ENCODE results near the gene KLK13. TPM values are rescaled to one million over a fixed set of nuclear protein-coding genes. Genes with fewer than 3 reads are reported as not detected.

KLK13 gene
- total RNA-seq, 1 donor from 2014 or later = not detected

DNA sequence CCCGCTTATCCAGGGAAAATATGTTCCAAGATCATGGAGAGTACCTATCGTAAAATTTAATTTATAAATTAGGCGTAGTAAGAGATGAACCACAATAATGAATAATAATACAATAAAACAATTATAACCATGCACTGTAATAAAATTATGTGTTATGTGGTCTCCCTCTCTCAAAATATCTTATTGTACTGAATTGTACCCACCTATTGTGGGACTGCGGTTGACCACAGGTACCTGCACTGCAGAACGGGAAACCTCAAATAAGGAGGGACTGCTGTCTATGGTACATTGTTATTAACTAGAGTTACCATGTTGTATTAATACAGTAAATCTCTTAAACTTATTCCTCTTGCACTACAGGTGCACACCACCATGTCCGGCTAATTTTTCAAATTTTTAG, 24.7 kb downstream of the KLK13 start:
- Histone ChIP-seq H3K27ac (replicated peaks) (no peak overlapping the region), H3K4me3 (no peak overlapping the region), H3K9me3 (replicated peaks) (no peaks in the 10 kb centered on the region), H3K4me1 (no peaks in the 10 kb centered on the region), H3K36me3 (no peaks in the 10 kb centered on the region), H3K27me3 (ENCODE audit: low read depth) (peaks cover 11% of the 10 kb centered on the region)
- no peak for DNase-seq
- TF ChIP-seq, protein P1, sequence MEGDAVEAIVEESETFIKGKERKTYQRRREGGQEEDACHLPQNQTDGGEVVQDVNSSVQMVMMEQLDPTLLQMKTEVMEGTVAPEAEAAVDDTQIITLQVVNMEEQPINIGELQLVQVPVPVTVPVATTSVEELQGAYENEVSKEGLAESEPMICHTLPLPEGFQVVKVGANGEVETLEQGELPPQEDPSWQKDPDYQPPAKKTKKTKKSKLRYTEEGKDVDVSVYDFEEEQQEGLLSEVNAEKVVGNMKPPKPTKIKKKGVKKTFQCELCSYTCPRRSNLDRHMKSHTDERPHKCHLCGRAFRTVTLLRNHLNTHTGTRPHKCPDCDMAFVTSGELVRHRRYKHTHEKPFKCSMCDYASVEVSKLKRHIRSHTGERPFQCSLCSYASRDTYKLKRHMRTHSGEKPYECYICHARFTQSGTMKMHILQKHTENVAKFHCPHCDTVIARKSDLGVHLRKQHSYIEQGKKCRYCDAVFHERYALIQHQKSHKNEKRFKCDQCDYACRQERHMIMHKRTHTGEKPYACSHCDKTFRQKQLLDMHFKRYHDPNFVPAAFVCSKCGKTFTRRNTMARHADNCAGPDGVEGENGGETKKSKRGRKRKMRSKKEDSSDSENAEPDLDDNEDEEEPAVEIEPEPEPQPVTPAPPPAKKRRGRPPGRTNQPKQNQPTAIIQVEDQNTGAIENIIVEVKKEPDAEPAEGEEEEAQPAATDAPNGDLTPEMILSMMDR (IDR thresholded peaks at IDR 0.05; ENCODE audit: borderline replicate concordance) = no peak
- intact Hi-C loops (cut with micrococcal nuclease) = no loop called here

DNA sequence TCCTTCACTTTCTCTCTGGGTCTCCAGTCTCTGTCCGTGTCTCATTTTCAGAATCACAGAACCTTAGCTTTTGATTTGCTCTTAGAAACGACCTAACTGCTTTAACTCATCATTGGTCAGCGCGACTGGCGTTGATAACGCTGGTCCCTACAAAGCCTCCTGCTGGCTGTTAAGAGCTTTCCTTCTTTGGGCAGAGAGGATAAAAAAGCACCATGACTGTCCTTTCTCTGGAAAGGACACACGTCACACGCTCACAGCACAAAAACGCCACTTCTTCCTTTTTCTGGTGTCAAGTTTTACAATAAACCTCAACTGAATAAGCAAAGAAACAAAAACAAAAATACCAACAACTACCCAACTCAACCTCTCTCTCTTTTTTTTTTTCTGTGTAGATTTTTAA, 28.4 kb downstream of the KLK13 start:
- Histone ChIP-seq H3K36me3 (no peaks in the 10 kb centered on the region), H3K4me3 (no peak overlapping the region), H3K27me3 (ENCODE audit: low read depth) (peaks cover 45% of the 10 kb centered on the region), H3K4me1 (no peaks in the 10 kb centered on the region), H3K9me3 (replicated peaks) (no peaks in the 10 kb centered on the region), H3K27ac (replicated peaks) (no peak overlapping the region)
- TF ChIP-seq, protein P1 (IDR thresholded peaks at IDR 0.05; ENCODE audit: borderline replicate concordance) = no peak
- intact Hi-C loops (cut with micrococcal nuclease) = no loop called here
- DNase-seq = no peak

DNA sequence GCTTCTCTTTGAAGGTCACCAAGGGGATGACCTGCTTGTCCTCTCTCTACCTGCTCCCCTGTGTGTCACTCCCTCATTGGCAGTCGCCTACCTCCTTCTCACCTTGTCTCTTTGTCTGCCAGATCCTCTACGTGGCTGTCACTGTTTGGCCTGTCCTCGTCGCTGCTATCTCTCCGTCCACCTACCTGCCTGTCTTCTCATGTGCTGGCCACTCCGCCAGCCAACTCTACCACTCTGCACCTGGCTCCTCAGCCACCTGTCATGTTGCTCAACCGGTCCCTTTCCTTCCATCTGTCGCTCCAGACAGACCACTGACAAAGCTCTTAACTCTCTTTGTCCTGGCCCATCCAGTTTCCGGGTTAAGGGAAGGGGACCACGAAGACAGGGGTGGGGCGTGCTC, 30.2 kb downstream of the KLK13 start, which contains the start of gene KLK12:
TSS of gene KLK12 (minus strand) at position 299 of the 400 bp plus-strand sequence. CDS start 381 bp downstream, outside the sequence.
- TF ChIP-seq, protein P1 (IDR thresholded peaks at IDR 0.05; ENCODE audit: borderline replicate concordance) = no peak
- DNase-seq = no peak
- Histone ChIP-seq H3K9me3 (replicated peaks) (no peaks in the 10 kb centered on the region), H3K4me3 (no peak within 1 kb of the TSS), H3K36me3 (no peaks in the 10 kb centered on the region), H3K27ac (replicated peaks) (no peak within 1 kb of the TSS), H3K27me3 (ENCODE audit: low read depth) (peaks cover 63% of the 10 kb centered on the region), H3K4me1 (no peaks in the 10 kb centered on the region)
- intact Hi-C loops (cut with micrococcal nuclease) = no loop called here

DNA sequence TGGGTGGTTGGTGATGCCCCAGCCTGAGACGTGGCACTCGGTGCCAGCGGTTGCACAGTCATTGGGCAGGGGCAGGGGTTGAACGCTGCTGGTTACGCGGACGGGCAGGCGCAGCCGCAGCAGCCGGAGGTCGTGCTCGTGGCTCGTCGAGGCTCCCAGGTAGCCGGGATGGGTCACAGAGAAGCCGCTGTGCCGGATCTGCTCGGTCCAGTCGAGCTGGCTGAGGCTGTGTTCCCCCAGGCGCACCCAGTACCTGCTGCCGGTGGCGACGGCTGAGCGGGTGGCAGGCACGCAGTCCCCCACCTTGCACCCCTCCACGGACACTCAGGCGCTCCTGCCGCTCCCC, 33.0 kb downstream of the KLK13 start:
- no peaks in the 10 kb centered on the region for H3K4me1 ChIP-seq
- no peaks in the 10 kb centered on the region for H3K36me3 ChIP-seq
- DNase-seq = no peak
- H3K27me3 ChIP-seq (ENCODE audit: low read depth) = peaks cover 89% of the 10 kb centered on the region
- TF ChIP-seq, protein P1 (IDR thresholded peaks at IDR 0.05; ENCODE audit: borderline replicate concordance) = no peak
- H3K9me3 ChIP-seq (replicated peaks) = no peaks in the 10 kb centered on the region
- intact Hi-C loops (cut with micrococcal nuclease) = no loop called here
- H3K4me3 ChIP-seq = no peak overlapping the region
- H3K27ac ChIP-seq (replicated peaks) = no peak overlapping the region

DNA sequence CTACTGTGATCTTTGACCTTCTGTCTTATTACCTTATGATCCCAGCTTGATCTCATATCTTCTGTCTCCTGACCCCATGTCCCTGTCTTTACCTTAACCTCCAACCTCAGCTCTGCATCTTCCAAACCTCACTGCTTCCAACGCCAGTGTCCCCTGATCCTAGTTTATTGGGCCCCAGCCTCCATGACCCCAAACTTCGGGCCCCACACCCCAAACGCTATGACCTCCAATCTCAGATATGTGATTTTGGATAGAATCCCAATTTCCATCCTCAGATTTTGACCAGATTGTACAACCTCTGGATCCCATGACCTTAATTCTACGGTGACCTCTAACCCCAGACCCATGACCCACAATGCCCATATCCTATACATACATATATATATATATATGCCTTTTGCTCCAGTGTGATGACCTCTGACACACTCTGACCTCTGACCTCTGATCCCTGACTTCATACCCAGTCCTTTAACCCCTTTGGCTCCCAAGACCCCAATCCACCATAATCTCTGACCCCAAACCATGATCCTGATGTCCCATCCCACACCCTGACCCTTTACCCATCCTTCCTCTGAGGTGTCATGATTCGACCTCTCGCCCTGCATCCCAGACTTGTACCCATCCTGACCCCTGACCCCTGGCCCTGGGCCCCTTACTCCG, 33.5 kb downstream of the KLK13 start:
- no peak for DNase-seq
- Histone ChIP-seq H3K4me3 (no peak overlapping the region), H3K36me3 (no peaks in the 10 kb centered on the region), H3K9me3 (replicated peaks) (no peaks in the 10 kb centered on the region), H3K27me3 (ENCODE audit: low read depth) (peaks cover 94% of the 10 kb centered on the region), H3K27ac (replicated peaks) (no peak overlapping the region), H3K4me1 (no peaks in the 10 kb centered on the region)
- intact Hi-C loops (cut with micrococcal nuclease) = no loop called here
- TF ChIP-seq, protein P1 (IDR thresholded peaks at IDR 0.05; ENCODE audit: borderline replicate concordance) = no peak
